NCI-H345 treated with DMSO at 0.1 percent for 48 hours (cell line): ENCODE data around the gene ROR1.

ENCODE experiments used
- DNase-seq: peaks from one replicate; lab custom pipeline; 2025; ENCODE audit not compliant: unreplicated experiment; lab: John Stamatoyannopoulos, UW

The ROR1 gene

GRCh38 chr1:63854091-63854490 lies 80.3 kb downstream of the ROR1 start:
- DNase-seq = no peak

- DNase-seq = no peak
Measured at GRCh38 chr1:63855942-63856341, 82.1 kb downstream of the ROR1 start.

DNA sequence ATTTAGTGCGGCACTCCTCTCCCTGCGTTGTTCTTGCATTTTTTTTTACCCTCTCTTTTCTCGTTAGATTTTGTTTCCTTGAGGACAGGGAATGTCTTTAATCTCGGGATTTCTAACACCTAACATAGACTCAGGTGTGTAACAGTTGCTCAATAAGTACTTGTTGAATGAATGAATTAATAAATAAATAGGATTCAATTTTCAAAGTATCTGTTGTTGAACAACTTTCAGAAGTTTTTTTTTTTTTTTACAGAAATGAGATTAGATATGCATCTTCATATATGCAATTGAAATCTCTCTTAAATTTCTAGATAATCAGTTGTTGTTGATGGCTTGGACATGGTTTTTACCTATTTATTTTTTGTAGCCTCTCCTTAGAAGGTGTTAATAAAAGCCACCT lies 83.1 kb downstream of the ROR1 start:
- DNase-seq = no peak

GRCh38 chr1:63857478-63857877 lies 83.7 kb downstream of the ROR1 start:
- no peak for DNase-seq

DNA sequence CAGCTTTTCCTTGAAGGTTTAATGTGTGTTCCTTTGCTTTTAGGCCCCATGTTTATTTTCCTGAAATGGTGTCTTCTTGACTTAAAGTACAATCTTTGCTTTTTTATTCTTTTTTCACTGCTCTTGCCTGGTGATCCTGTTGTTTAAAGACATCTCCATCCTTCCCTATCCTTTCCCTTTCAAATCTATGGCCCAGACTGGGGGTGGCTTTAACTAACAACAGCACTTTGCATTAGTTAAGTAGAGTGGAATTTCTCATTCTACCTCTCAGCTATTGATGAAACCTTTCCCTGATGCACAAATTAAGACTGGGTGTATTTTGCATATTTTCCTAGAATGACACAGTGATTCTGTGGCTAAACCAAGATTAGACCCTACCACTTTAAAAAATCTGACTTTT lies 84.3 kb downstream of the ROR1 start:
- no peak for DNase-seq

GRCh38 chr1:63859480-63860275 lies 85.9 kb downstream of the ROR1 start:
- no peak for DNase-seq

DNA sequence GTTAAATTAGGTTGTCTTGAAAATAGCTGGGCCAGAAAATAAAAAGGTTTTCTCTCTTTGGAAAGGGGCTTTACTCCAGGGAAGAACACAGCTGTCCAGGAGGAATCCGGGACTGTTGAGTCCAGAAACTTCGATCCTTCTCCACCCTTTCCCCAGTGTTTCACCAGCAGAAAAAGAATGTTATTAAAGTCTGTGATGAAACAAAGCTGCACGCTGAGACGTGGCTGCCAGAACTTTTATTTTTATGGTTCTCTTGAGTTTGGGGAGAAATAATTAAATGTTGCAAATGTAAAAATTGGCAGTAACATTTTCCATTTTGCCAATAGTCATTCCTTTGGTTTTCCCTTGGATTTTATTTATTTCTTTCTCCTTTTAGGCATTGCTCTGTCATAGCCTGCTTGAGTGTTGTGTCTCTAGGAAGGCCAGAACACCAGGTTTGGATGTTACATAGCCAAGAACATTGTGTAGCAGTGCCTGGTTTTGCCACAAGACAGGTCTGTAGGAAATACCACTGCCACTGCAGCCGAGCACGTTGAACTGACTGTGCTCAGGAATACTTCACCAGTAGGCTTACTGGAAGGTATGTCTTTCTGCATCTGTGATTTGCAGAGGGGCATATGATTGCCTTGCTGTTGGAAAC lies 87.4 kb downstream of the ROR1 start:
- DNase-seq = no peak

DNA sequence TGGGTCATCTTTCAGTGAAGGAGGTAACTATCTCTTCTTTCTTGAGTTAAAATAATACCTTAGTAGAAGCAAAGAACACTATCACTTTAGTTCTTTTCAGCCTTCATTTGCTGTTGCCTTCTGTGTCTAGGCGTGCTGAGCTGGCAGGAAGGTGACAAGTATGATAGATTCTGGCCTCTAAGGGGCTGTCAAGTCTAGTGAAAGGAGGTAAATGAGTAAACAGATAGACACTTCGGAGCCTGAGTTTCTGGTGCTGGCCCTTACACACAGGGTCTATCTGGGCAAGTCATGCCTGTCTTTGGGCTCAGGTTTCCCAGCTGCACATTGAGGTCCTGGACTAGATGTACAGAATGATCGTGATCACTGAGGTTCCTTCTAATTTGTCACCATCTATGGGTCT lies 89.3 kb downstream of the ROR1 start:
- DNase-seq = no peak

DNA sequence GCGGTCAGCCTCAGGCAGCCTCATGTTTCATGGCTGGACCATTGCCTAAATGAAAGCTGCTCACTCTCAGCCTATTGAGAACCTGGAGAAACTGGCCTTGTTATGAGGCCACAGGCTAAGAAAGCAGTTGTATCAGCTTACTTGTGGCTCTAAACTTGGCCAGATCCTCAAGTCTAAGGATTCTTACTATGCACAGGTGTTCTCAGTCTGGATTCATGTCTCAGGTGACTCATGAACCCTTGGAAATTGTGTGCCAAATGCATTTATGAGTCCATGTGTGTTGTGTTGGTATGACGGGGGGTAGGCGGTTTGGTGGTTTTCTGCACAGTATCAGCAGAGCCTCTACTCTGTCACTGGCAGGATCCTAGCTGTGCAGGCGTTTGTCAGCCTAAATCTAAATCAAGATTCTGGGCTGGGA lies 90.4 kb downstream of the ROR1 start:
- DNase-seq = no peak

DNA sequence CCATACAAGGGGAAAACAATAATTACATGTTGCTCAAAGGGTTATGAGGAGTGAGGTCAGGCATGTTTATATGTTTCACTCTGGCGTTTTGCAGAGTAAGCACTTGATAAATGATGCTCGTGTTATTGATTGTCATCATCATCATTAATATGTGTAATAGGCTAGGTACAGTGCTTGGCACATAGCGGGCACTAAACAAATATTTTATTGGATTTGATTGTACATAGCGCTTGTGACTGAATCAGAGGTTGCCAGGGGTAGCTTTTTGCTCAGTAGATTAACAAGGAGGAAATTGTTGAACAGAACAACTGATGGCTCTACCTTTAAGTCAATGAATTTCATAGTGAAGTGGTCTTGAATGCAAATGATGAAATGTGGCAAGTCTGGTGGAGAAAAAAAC lies 91.7 kb downstream of the ROR1 start:
- DNase-seq = no peak

DNA sequence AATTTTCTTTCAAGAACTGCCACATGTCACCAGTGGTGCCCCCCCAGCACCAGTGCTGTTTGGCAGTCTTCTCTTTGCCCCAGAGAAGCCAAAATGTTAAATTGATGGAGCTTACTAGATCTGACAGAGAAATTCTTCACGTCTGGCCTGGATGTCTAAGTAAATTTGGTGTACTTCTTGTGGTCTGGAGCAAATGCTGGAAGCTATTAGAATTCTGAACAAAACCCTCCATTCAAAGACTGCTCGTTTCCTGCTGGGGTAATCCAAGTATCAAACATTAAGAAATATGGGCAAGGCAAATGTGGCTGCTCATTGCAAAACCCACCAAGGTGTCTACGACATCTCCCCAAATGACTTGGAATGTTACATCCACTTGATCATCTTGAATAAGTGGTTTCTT lies 92.3 kb downstream of the ROR1 start:
- no peak for DNase-seq

GRCh38 chr1:63867429-63868176 lies 93.8 kb downstream of the ROR1 start:
- no peak for DNase-seq

DNA sequence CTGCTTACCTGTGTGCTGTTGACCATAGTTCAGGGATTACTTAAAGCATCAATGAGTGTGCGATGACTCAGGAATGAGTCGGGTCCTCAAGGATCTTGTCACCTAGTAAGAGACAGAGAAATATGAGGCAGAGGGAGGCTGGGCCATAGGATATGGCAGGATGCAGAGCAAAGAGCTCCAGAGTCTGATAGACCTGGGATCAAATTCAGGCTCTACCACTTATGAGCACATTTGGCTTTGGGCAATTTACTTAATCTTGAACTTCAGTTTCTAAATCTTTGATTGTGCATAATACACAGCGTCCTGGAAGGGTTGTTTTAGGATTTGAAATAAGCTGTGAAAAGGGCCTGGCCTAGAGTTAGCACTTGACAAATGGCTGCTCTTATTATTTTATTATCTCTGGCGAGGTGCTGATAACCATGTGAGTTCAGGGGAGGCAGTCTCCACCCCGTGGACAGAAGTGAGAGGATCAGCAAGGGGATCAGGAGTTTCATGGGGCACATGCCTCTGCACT lies 94.5 kb downstream of the ROR1 start:
- no peak for DNase-seq

GRCh38 chr1:63870152-63870551 lies 96.3 kb downstream of the ROR1 start:
- DNase-seq = no peak

DNA sequence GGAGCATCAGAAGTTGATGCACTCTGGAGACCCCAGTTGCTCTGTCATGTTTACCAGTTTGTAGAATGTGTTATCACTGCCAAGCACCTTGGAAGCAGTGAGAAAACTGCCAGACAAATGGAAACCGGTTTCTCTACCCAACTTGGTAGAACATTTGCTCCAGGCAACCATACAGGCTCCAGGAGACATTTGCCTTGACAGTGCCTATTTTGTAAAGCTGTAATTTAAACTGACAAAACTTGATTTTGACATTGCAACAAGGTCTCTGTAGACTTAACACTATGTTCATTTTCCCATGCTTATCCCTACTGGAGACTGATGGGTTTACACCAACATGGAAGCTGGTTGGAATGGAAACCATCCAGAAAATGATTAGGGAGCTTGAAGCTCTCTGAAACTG lies 97.6 kb downstream of the ROR1 start:
- DNase-seq = no peak

- no peak for DNase-seq
Measured at GRCh38 chr1:63873751-63874150, 99.9 kb downstream of the ROR1 start.

GRCh38 chr1:63874278-63874880 lies 100.6 kb downstream of the ROR1 start:
- DNase-seq = no peak

DNA sequence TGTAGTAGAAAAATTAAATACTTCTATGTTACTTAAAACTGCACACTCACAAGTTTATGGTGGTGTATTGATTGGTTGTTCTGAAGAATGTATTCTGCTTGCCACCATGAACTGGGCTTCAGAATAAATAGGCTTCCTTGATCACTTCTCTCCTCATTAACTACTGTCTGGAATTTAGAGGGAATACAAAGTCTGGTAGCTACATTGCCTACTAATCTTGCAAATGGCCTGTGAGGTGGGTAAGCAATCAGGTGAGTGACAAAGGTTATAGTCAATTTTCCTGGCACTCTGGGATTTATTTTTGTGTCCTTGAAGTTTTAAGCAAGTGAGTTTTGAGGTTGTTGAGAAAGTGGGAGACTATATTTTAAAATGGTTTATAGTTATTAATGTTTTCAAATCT lies 101.8 kb downstream of the ROR1 start:
- DNase-seq = no peak

DNA sequence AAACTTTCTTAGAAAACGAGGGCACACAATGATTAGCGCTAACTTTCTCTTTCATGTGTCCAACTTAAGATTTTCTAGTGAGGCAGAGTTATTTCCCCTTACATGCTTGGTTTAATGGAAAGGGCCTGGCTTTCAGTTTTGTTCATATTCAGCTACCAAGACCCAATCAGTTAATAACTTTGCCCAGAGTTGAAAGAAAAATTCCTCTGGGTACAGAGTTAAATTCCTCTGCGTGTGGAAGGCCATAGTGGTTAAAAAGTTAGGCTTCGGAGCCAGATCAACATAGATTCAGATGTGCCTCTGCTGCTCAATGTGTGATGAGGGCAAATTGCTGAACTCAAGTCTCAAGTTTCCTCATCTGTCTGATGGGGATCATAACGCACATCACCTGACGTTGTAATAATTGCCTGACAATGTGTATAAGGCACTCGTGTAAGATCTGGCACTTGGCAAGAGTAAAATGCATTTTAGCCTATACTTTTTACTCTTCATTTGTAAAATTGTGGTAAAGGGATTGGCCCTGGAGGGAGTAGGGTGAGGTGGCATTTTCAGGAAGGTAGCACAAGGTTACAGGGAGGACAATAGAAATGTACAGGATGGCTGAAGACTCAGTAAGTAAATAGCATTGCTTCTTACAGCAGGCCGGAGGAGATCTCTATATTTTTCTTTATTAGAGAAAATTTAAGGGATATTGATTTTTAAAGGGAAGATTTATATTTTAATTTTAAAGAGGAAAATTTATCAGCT lies 103.4 kb downstream of the ROR1 start:
- no peak for DNase-seq

DNA sequence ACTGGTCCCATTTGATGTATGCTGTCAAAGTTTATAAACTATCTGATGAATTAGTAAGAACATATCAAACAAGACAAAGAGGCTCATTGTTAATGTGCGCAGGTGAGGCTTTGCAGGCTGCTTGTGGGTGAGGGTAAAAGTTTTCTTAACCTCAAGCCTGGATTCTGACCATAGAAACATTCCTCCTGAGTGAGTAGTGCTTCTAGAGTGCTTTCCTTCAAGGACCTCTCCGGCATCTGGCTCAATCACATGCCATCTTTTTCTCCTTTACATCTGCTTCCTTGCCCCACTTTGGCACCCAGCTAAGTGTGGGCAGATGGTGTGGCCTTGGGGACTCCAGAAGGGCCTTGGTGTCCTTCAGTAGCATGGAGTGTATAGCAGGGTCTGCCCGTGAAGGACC lies 104.0 kb downstream of the ROR1 start:
- no peak for DNase-seq

- no peak for DNase-seq
Measured at GRCh38 chr1:63878932-63879331, 105.1 kb downstream of the ROR1 start.
